H9 (cell line): ENCODE data around the gene KCNE1. TPM values are rescaled to one million over a fixed set of nuclear protein-coding genes. Genes with fewer than 3 reads are reported as not detected.

Source experiments
- DNase-seq: peaks from one replicate; pipeline ENCODE4 v3.0.0-alpha.2; 2017
- H2AFZ ChIP-seq: one replicate; pipeline ENCODE4 v1.6.1; 2013; ENCODE audit warnings: mild to moderate bottlenecking, low read length, control low read depth, moderate library complexity
- H2AK5ac ChIP-seq: 2 replicates; pipeline ENCODE4 v1.6.1; 2013; ENCODE audit warnings: low read length, control low read depth, mixed read lengths; ENCODE audit not compliant: insufficient read length
- H2BK120ac ChIP-seq: one replicate; pipeline ENCODE4 v1.6.1; 2013; ENCODE audit warnings: low read depth, mild to moderate bottlenecking, low read length, control low read depth, inconsistent platforms; ENCODE audit not compliant: poor library complexity, severe bottlenecking
- H2BK12ac ChIP-seq: 2 replicates; pipeline ENCODE4 v1.6.1; 2013; ENCODE audit warnings: low read length, control low read depth, mixed read lengths, low read depth; ENCODE audit not compliant: insufficient read length
- H2BK15ac ChIP-seq: 2 replicates; pipeline ENCODE4 v1.6.1; 2013; ENCODE audit warnings: low read depth, low read length, control low read depth
- H2BK20ac ChIP-seq: one replicate; pipeline ENCODE4 v1.6.1; 2013; ENCODE audit warnings: low read depth, mild to moderate bottlenecking, low read length, control low read depth, inconsistent platforms; ENCODE audit not compliant: poor library complexity, severe bottlenecking
- H2BK5ac ChIP-seq: 2 replicates; pipeline ENCODE4 v1.6.1; 2013; ENCODE audit warnings: low read length, control low read depth, mixed read lengths; ENCODE audit not compliant: insufficient read length
- H3K14ac ChIP-seq: 2 replicates; pipeline ENCODE4 v1.6.1; 2013; ENCODE audit warnings: low read length, control low read depth; ENCODE audit not compliant: insufficient read depth
- H3K18ac ChIP-seq: 2 replicates; pipeline ENCODE4 v1.6.1; 2013; ENCODE audit warnings: low read depth, mild to moderate bottlenecking, mixed read lengths, low read length, control low read depth; ENCODE audit not compliant: insufficient read length
- H3K23ac ChIP-seq: 2 replicates; pipeline ENCODE4 v1.6.1; 2013; ENCODE audit warnings: low read length, control low read depth, mixed read lengths, low read depth; ENCODE audit not compliant: insufficient read length
- H3K23me2 ChIP-seq: 2 replicates; pipeline ENCODE4 v1.6.1; 2013; ENCODE audit warnings: low read depth, mild to moderate bottlenecking, mixed read lengths, low read length, control low read depth; ENCODE audit not compliant: insufficient read length, poor library complexity, severe bottlenecking
- H3K27ac ChIP-seq: 2 replicates; pipeline ENCODE4 v1.5.1; 2013; ENCODE audit warnings: low read length, control low read depth, mixed read lengths, low read depth; ENCODE audit not compliant: insufficient read length
- H3K27me3 ChIP-seq: 2 replicates; pipeline ENCODE4 v1.6.1; 2013; ENCODE audit warnings: low read length, control low read depth, inconsistent platforms; ENCODE audit not compliant: insufficient read depth
- H3K4ac ChIP-seq: 2 replicates; pipeline ENCODE4 v1.6.1; 2013; ENCODE audit warnings: low read depth, mild to moderate bottlenecking, control low read depth, inconsistent platforms, low read length, moderate library complexity
- H3K4me1 ChIP-seq: 2 replicates; pipeline ENCODE4 v1.6.1; 2013; ENCODE audit warnings: low read length, control low read depth, inconsistent platforms; ENCODE audit not compliant: insufficient read depth
- H3K4me2 ChIP-seq: 2 replicates; pipeline ENCODE4 v1.6.1; 2013; ENCODE audit warnings: low read length, control low read depth, mixed read lengths; ENCODE audit not compliant: insufficient read length, insufficient read depth
- H3K56ac ChIP-seq: 2 replicates; pipeline ENCODE4 v1.6.1; 2013; ENCODE audit warnings: low read depth, mild to moderate bottlenecking, mixed read lengths, low read length, control low read depth; ENCODE audit not compliant: insufficient read length
- H3K79me1 ChIP-seq: 2 replicates; pipeline ENCODE4 v1.6.1; 2013; ENCODE audit warnings: low read depth, mild to moderate bottlenecking, moderate library complexity, low read length, control low read depth, inconsistent platforms; ENCODE audit not compliant: insufficient read depth, poor library complexity, severe bottlenecking
- H3K79me2 ChIP-seq: 2 replicates; pipeline ENCODE4 v1.6.1; 2013; ENCODE audit warnings: low read length, control low read depth, inconsistent platforms; ENCODE audit not compliant: insufficient read depth
- H3K9ac ChIP-seq: 2 replicates; pipeline ENCODE4 v1.6.1; 2013; ENCODE audit warnings: low read length, control low read depth, mixed read lengths; ENCODE audit not compliant: insufficient read length; ENCODE audit errors: extremely low read depth
- H3K9me3 ChIP-seq: one replicate; pipeline ENCODE4 v1.6.1; 2013; ENCODE audit warnings: low read depth, low read length, inconsistent platforms; ENCODE audit not compliant: control insufficient read depth
- H3T11ph ChIP-seq: one replicate; pipeline ENCODE4 v1.6.1; 2013; ENCODE audit warnings: mild to moderate bottlenecking, low read length, control low read depth, inconsistent platforms
- H4K20me1 ChIP-seq: one replicate; pipeline ENCODE4 v1.6.1; 2013; ENCODE audit not compliant: control insufficient read depth, insufficient read length, insufficient read depth
- H4K5ac ChIP-seq: 2 replicates; pipeline ENCODE4 v1.6.1; 2013; ENCODE audit warnings: low read depth, mild to moderate bottlenecking, mixed read lengths, low read length, control low read depth; ENCODE audit not compliant: insufficient read length
- H4K8ac ChIP-seq: replicated peaks from 2 replicates; pipeline ENCODE4 v1.6.1; 2013; ENCODE audit warnings: low read length, control low read depth, mixed read lengths, low read depth; ENCODE audit not compliant: insufficient read length
- H4K91ac ChIP-seq: 2 replicates; pipeline ENCODE4 v1.6.1; 2013; ENCODE audit warnings: low read depth, mild to moderate bottlenecking, moderate library complexity, mixed read lengths, low read length, control low read depth; ENCODE audit not compliant: insufficient read length
- H3K27ac Mint-ChIP-seq, 3 experiments: 2 replicates in 2 of 3; 3 replicates in 1 of 3; pipeline ENCODE4 v1.8.0; 2020 to 2021; ENCODE audit warnings: mixed read lengths in 3 of 3, mild to moderate bottlenecking in 1 of 3, moderate library complexity in 1 of 3
- H3K27me3 Mint-ChIP-seq: 2 replicates; pipeline ENCODE4 v1.8.0; 2021; ENCODE audit warnings: low read depth, mild to moderate bottlenecking, moderate library complexity, mixed read lengths
- H3K36me3 Mint-ChIP-seq, 3 experiments: 2 replicates in 2 of 3; 3 replicates in 1 of 3; pipeline ENCODE4 v1.8.0; 2020 to 2021; ENCODE audit warnings: low read depth in 3 of 3, mixed read lengths in 3 of 3; ENCODE audit not compliant: insufficient read depth in 1 of 3
- H3K4me1 Mint-ChIP-seq, 2 experiments: 2 replicates each; pipeline ENCODE4 v1.8.0; 2020; ENCODE audit warnings: mixed read lengths in 2 of 2
- H3K4me3 Mint-ChIP-seq, 2 experiments: 2 replicates in 1 of 2; 3 replicates in 1 of 2; pipeline ENCODE4 v1.8.0; 2020 to 2021; ENCODE audit warnings: mild to moderate bottlenecking in 2 of 2, mixed read lengths in 2 of 2, moderate library complexity in 1 of 2
- H3K9me3 Mint-ChIP-seq, 2 experiments: 2 replicates in 1 of 2; 3 replicates in 1 of 2; pipeline ENCODE4 v1.8.0; 2020; ENCODE audit warnings: mild to moderate bottlenecking in 2 of 2, mixed read lengths in 2 of 2, moderate library complexity in 1 of 2
- CTCF ChIP-seq: fragments of 200-600 bp; sonication (generic); conservative IDR thresholded peaks from 3 replicates; pipeline ENCODE4 v1.8.0; 2021; ENCODE audit warnings: antibody characterized with exemption, mild to moderate bottlenecking
- WGBS: extraction: QIAGEN DNeasy Blood & Tissue Kit; methylation state at CpG from one replicate; pipeline ENCODE4 v1.1.7; 2013; ENCODE audit warnings: missing lambda C conversion rate, low lambda C conversion rate, mixed read lengths; ENCODE audit not compliant: insufficient read length; ENCODE audit errors: extremely low coverage; 5-methylcytosine and 5-hydroxymethylcytosine counted together
- total RNA-seq: library from RNA; stranded (reverse); gene quantifications from 2 replicates; pipeline ENCODE4 v1.2.1, GENCODE V29; 2021

Gene KCNE1
- total RNA-seq, 1 experiment from 2014 or later: 0.28 TPM

GRCh38 chr21:34543017-34543416 lies 31.0 kb upstream of the KCNE1 start:
- Histone ChIP-seq H2AK5ac (no peak overlapping the region), H3K18ac (no peak overlapping the region), H3K4me1 (peaks cover 4% of the 10 kb centered on the region; the same call in 1 of the 2 replicates), H4K91ac (no peak overlapping the region), H3K4me2 (no peak overlapping the region), H3K9ac (no peak overlapping the region), H2BK15ac (no peak overlapping the region), H2BK5ac (no peak overlapping the region), H4K20me1 (no peaks in the 10 kb centered on the region), H3K79me2 (no peaks in the 10 kb centered on the region), H3T11ph (no peak overlapping the region), H3K79me1 (no peaks in the 10 kb centered on the region), H2BK20ac (no peak overlapping the region), H3K23ac (no peak overlapping the region), H3K27ac (no peak overlapping the region), H3K14ac (no peak overlapping the region), H2AFZ (no peak overlapping the region), H2BK12ac (no peak overlapping the region), H4K8ac (no peak overlapping the region), H3K23me2 (no peaks in the 10 kb centered on the region), H3K4ac (no peak overlapping the region), H3K9me3 (no peaks in the 10 kb centered on the region), H2BK120ac (no peak overlapping the region), H3K56ac (no peak overlapping the region), H4K5ac (no peak overlapping the region), H3K27me3 (no peaks in the 10 kb centered on the region)
- Mint-ChIP-seq H3K4me3 (no peak overlapping the region; a peak in 1 of 5 replicates), H3K4me1 (peaks cover 16 to 17% of the 10 kb centered on the region in 2 experiments), H3K9me3 (peaks cover 6 to 9% of the 10 kb centered on the region in 2 experiments), H3K36me3 (peaks cover 0 to 4% (median 1%) of the 10 kb centered on the region in 3 experiments; a peak in 1 of 7 replicates), H3K27me3 (peaks cover 7% of the 10 kb centered on the region), H3K27ac (no peak overlapping the region; a peak in 1 of 7 replicates)
- WGBS: no CpG with 5 or more reads among the region's 3 CpGs
- DNase-seq: no peak
- TF ChIP-seq CTCF: no peak
